Measurements from ENCODE around the gene SLC22A12.

Gene SLC22A12

GRCh38 chr11:64633555-64634159, 42.6 kb downstream of the SLC22A12 start:
- CTCF ChIA-PET: interaction anchor here (0.8 to 7.0 kb wide), 5 partner anchors 12 to 184 kb away, joined by 3 to 68 read pairs (median 3); no protein-coding TSS in a partner anchor
- H3K27me3 ChIP-seq (replicated peaks in 2 of 5; ENCODE audit: control insufficient read depth in 4 of 5, insufficient read depth in 5 of 5, low read length in 4 of 5): peaks cover 0 to 5% (median 0%) of the 10 kb centered on the region in 5 experiments

DNA sequence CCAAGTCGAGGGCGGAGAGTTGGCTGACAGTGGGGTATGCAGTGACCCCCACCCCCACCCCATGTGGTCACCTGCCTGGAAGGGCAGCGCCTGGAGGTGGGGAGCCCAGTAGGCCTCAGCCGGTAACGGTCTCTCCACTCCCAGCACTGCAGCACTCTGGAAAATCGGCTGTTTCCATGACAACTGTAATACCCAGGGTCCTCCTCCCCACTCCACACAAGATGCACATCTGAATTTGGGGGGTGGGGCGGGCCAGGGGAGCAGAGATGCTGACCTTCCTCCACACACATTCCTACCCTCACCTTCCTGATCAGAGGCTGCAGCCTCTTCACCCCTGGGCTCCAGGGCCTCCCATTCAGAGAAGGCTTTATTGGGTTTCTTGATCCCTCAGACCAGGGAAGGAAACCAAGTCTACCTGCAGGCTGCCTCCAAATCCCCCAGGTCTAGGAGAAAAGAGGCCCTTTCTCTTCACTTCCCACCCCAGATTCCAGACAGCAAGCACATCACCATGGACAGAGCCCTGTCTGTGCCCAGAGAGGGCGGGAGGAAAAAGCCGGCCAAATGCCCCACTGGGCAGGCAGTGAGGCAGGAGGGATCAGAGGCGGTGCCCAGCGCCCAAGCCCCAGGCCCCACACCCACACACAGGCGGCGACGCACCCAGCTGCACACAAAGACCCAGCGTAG, 46.5 kb downstream of the SLC22A12 start:
- Histone ChIP-seq H3K4me1 (ENCODE audit: control extremely low read depth in 1 of 4, control insufficient read depth in 4 of 4, insufficient read depth in 4 of 4, low read length in 3 of 4) (peaks cover 0 to 31% (median 19%) of the 10 kb centered on the region in 4 experiments), H3K36me3 (ENCODE audit: control insufficient read depth in 4 of 4, insufficient read depth in 4 of 4, low read length in 3 of 4) (no peaks in the 10 kb centered on the region), H3K27ac (ENCODE audit: insufficient read depth in 1 of 2, low read depth in 1 of 2, low read length in 2 of 2, poor library complexity in 1 of 2, severe bottlenecking in 2 of 2) (no peak overlapping the region), H3K4me3 (ENCODE audit: control insufficient read depth in 1 of 7, extremely low read depth in 1 of 7, insufficient read depth in 4 of 7, low read depth in 2 of 7, low read length in 6 of 7) (no peak overlapping the region), H3K9me3 (ENCODE audit: control extremely low read depth in 1 of 5, control insufficient read depth in 4 of 5, insufficient read depth in 2 of 5, low read depth in 1 of 5, low read length in 4 of 5) (no peaks in the 10 kb centered on the region), H3K27me3 (replicated peaks in 2 of 5; ENCODE audit: control insufficient read depth in 4 of 5, insufficient read depth in 5 of 5, low read length in 4 of 5) (peaks cover 7 to 31% (median 14%) of the 10 kb centered on the region in 5 experiments)
- CTCF ChIA-PET: no interaction called here
- 98% methylated on average over 10 of the region's 15 CpGs for WGBS (ENCODE audit: insufficient coverage)
- POLR2A ChIA-PET: no interaction called here
- DNase-seq: no peak

More at GRCh38 chr11:64633555-64634159, 42.6 kb downstream of the SLC22A12 start:
- no peaks in the 10 kb centered on the region for H3K36me3 ChIP-seq (ENCODE audit: control insufficient read depth in 4 of 4, insufficient read depth in 4 of 4, low read length in 3 of 4)
- 66% methylated on average over 4 of the region's 7 CpGs for WGBS (ENCODE audit: insufficient coverage)
- POLR2A ChIA-PET: no interaction called here
- peaks cover 0 to 33% (median 15%) of the 10 kb centered on the region in 4 experiments for H3K4me1 ChIP-seq (ENCODE audit: control extremely low read depth in 1 of 4, control insufficient read depth in 4 of 4, insufficient read depth in 4 of 4, low read length in 3 of 4)
- H3K27ac ChIP-seq (ENCODE audit: insufficient read depth in 1 of 2, low read depth in 1 of 2, low read length in 2 of 2, poor library complexity in 1 of 2, severe bottlenecking in 2 of 2): no peak overlapping the region
- no peak overlapping the region for H3K4me3 ChIP-seq (ENCODE audit: control insufficient read depth in 1 of 7, extremely low read depth in 1 of 7, insufficient read depth in 4 of 7, low read depth in 2 of 7, low read length in 6 of 7)
- H3K9me3 ChIP-seq (ENCODE audit: control extremely low read depth in 1 of 5, control insufficient read depth in 4 of 5, insufficient read depth in 2 of 5, low read depth in 1 of 5, low read length in 4 of 5): no peaks in the 10 kb centered on the region
- peak in 1 of 3 donors; percentile 39 for DNase-seq

DNA sequence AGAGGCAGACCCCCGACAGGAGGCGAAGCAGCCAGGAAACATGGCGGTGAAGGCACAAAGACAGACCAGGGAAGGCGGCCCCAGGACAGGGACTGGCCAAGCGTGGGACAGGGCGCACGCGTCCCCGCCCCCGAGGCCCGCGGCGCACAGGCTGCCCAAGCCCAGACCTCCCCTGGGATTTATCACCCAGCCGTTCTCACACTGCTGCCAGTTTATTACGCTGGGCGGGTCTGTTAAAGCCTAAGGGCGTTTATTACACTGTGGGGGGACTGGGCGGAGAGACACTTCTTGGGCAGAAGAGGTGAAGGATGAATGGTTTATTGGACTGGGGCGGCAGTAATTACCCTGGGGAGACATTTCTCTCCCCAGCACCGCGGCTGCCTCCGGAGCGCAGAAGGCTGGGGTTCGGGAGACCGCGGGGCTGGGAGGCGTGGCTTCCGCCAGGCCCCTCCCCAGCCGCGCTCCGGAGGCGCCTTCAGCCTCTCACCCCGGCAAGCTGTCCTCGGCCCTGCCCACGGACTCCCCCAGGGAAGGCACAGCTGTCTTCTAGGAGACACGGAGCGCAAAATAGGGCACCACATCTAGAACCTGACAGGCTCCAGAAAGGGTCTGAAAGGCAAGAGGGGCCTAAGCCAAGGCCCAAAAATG, 47.1 kb downstream of the SLC22A12 start:
- WGBS (ENCODE audit: insufficient coverage): 65% methylated on average over 36 of the region's 37 CpGs
- Histone ChIP-seq H3K9me3 (ENCODE audit: control extremely low read depth in 1 of 5, control insufficient read depth in 4 of 5, insufficient read depth in 2 of 5, low read depth in 1 of 5, low read length in 4 of 5) (no peaks in the 10 kb centered on the region), H3K27me3 (replicated peaks in 2 of 5; ENCODE audit: control insufficient read depth in 4 of 5, insufficient read depth in 5 of 5, low read length in 4 of 5) (peaks cover 7 to 37% (median 17%) of the 10 kb centered on the region in 5 experiments), H3K4me3 (ENCODE audit: control insufficient read depth in 1 of 7, extremely low read depth in 1 of 7, insufficient read depth in 4 of 7, low read depth in 2 of 7, low read length in 6 of 7) (no peak overlapping the region), H3K4me1 (ENCODE audit: control extremely low read depth in 1 of 4, control insufficient read depth in 4 of 4, insufficient read depth in 4 of 4, low read length in 3 of 4) (peaks cover 0 to 27% (median 22%) of the 10 kb centered on the region in 4 experiments), H3K27ac (ENCODE audit: insufficient read depth in 1 of 2, low read depth in 1 of 2, low read length in 2 of 2, poor library complexity in 1 of 2, severe bottlenecking in 2 of 2) (no peak overlapping the region), H3K36me3 (ENCODE audit: control insufficient read depth in 4 of 4, insufficient read depth in 4 of 4, low read length in 3 of 4) (no peaks in the 10 kb centered on the region)
- CTCF ChIA-PET: interaction anchor here (0.8 to 2.1 kb wide), 2 partner anchors 12 to 155 kb away, joined by 3 to 21 read pairs; no protein-coding TSS in a partner anchor
- POLR2A ChIA-PET: no interaction called here
- DNase-seq: no peak

DNA sequence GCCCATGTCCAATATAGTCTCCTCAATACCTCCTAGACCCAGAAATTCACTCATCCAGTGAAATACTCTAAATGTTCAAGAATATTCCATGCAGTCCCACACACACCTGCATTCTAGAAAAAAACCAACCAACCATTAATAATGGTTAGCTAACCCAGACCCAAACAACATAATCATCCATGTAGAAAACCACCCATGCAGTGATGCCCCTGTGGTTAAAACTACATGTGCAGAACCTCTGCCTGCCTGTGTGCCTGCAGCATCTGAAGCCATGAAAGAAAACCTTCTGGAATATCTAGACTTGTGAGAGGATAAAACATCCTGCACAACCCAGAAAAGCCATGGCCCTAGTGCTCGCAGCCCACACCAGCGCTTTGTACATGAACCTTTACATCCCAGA, 47.8 kb downstream of the SLC22A12 start:
- Histone ChIP-seq H3K4me1 (ENCODE audit: control extremely low read depth in 1 of 4, control insufficient read depth in 4 of 4, insufficient read depth in 4 of 4, low read length in 3 of 4) (peaks cover 0 to 22% (median 18%) of the 10 kb centered on the region in 4 experiments), H3K4me3 (ENCODE audit: control insufficient read depth in 1 of 7, extremely low read depth in 1 of 7, insufficient read depth in 4 of 7, low read depth in 2 of 7, low read length in 6 of 7) (no peak overlapping the region), H3K9me3 (ENCODE audit: control extremely low read depth in 1 of 5, control insufficient read depth in 4 of 5, insufficient read depth in 2 of 5, low read depth in 1 of 5, low read length in 4 of 5) (no peaks in the 10 kb centered on the region), H3K27me3 (replicated peaks in 2 of 5; ENCODE audit: control insufficient read depth in 4 of 5, insufficient read depth in 5 of 5, low read length in 4 of 5) (peaks cover 7 to 38% (median 17%) of the 10 kb centered on the region in 5 experiments), H3K36me3 (ENCODE audit: control insufficient read depth in 4 of 4, insufficient read depth in 4 of 4, low read length in 3 of 4) (no peaks in the 10 kb centered on the region), H3K27ac (ENCODE audit: insufficient read depth in 1 of 2, low read depth in 1 of 2, low read length in 2 of 2, poor library complexity in 1 of 2, severe bottlenecking in 2 of 2) (no peak overlapping the region)
- CTCF ChIA-PET: interaction anchor here (0.8 to 2.1 kb wide), 3 partner anchors 11 to 156 kb away, joined by 3 to 21 read pairs (median 3); no protein-coding TSS in a partner anchor
- no peak for DNase-seq
- WGBS (ENCODE audit: insufficient coverage): 100% methylated on average over 2 of the region's 2 CpGs
- POLR2A ChIA-PET: no interaction called here

DNA sequence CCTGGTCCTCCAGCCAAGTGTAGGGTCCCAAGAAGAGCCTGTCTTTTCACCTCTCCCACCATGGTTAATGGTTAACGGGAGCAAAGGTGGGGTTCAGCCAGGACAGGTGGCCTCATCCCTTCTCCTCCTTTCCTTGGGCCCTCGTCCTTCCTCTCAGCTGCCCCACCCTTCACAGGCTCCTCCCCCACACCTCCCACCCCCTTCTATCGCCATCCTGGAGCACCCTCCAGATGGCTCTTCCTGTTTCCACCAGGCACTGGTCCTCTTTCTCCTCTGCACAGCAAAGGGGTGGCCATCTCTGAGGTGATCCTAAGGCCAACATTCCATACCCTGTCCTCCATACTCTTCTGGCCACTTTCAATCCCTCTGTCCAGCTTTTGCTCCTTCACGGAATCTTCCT, 48.9 kb downstream of the SLC22A12 start:
- 87% methylated on average over 3 of the region's 4 CpGs for WGBS (ENCODE audit: insufficient coverage)

DNA sequence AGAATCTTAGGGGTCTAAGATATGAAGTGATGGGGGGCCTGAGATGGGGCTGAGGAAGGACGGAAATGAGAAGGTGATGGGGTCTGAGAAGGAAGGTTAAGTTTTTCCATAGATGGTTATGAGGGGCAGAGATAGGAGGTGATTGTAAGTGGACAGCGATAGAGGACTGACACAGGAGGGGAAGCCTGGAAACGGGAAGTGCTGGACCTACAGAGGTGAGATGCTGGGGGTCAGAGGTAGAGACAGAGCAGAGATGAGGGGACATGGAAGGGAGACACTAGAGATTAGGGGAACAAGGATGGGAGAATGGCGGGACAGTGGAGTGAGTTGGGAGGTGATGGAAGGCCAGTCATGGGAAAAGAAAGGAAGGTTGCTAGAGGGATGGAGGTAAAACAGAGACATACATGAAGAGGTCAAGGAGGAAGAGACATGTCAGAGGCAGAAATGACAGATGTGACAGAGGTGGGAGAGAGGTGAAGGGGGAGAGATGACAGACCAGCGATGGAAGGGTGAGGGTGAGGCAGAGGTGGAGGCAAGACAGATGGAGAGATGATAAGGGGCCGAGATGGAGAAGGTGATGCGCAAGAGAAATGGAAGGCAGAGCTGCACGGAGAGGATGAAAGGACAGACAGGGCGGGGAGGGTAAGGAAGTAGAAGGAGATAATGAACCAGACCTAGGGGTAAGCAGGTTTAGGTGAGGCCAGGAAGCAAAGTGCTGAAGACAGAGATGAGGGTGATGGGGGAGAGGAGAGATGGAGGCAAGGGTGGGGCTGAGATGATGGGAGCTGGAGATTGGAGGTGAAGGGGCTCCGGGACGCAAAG, 50.8 kb downstream of the SLC22A12 start:
- 61% methylated on average over 11 of the region's 11 CpGs for WGBS (ENCODE audit: insufficient coverage)
- Histone ChIP-seq H3K4me3 (ENCODE audit: control insufficient read depth in 1 of 7, extremely low read depth in 1 of 7, insufficient read depth in 4 of 7, low read depth in 2 of 7, low read length in 6 of 7) (no peak overlapping the region), H3K9me3 (ENCODE audit: control extremely low read depth in 1 of 5, control insufficient read depth in 4 of 5, insufficient read depth in 2 of 5, low read depth in 1 of 5, low read length in 4 of 5) (no peaks in the 10 kb centered on the region), H3K4me1 (ENCODE audit: control extremely low read depth in 1 of 4, control insufficient read depth in 4 of 4, insufficient read depth in 4 of 4, low read length in 3 of 4) (peaks cover 0 to 28% (median 15%) of the 10 kb centered on the region in 4 experiments), H3K36me3 (ENCODE audit: control insufficient read depth in 4 of 4, insufficient read depth in 4 of 4, low read length in 3 of 4) (no peaks in the 10 kb centered on the region), H3K27ac (ENCODE audit: insufficient read depth in 1 of 2, low read depth in 1 of 2, low read length in 2 of 2, poor library complexity in 1 of 2, severe bottlenecking in 2 of 2) (no peak overlapping the region), H3K27me3 (replicated peaks in 2 of 5; ENCODE audit: control insufficient read depth in 4 of 5, insufficient read depth in 5 of 5, low read length in 4 of 5) (peaks cover 7 to 46% (median 20%) of the 10 kb centered on the region in 5 experiments)
- ChIA-PET CTCF (interaction anchor here (1.2 kb wide), 1 partner anchor 92 kb away, joined by 5 read pairs; no protein-coding TSS in a partner anchor), POLR2A (no interaction called here)
- no peak for DNase-seq

More for the DNA sequence above, 48.9 kb downstream of the SLC22A12 start:
- ChIA-PET CTCF (interaction anchor here (1.4 to 2.1 kb wide), 3 partner anchors 10 to 150 kb away, joined by 3 to 21 read pairs (median 3); no protein-coding TSS in a partner anchor), POLR2A (no interaction called here)
- H3K4me1 ChIP-seq (ENCODE audit: control extremely low read depth in 1 of 4, control insufficient read depth in 4 of 4, insufficient read depth in 4 of 4, low read length in 3 of 4): peaks cover 0 to 24% (median 17%) of the 10 kb centered on the region in 4 experiments
- no peaks in the 10 kb centered on the region for H3K36me3 ChIP-seq (ENCODE audit: control insufficient read depth in 4 of 4, insufficient read depth in 4 of 4, low read length in 3 of 4)
- H3K27me3 ChIP-seq (replicated peaks in 2 of 5; ENCODE audit: control insufficient read depth in 4 of 5, insufficient read depth in 5 of 5, low read length in 4 of 5): peaks cover 7 to 46% (median 20%) of the 10 kb centered on the region in 5 experiments
- no peak overlapping the region for H3K27ac ChIP-seq (ENCODE audit: insufficient read depth in 1 of 2, low read depth in 1 of 2, low read length in 2 of 2, poor library complexity in 1 of 2, severe bottlenecking in 2 of 2)
- no peak overlapping the region for H3K4me3 ChIP-seq (ENCODE audit: control insufficient read depth in 1 of 7, extremely low read depth in 1 of 7, insufficient read depth in 4 of 7, low read depth in 2 of 7, low read length in 6 of 7)
- H3K9me3 ChIP-seq (ENCODE audit: control extremely low read depth in 1 of 5, control insufficient read depth in 4 of 5, insufficient read depth in 2 of 5, low read depth in 1 of 5, low read length in 4 of 5): no peaks in the 10 kb centered on the region
- no peak for DNase-seq

Measured in common myeloid progenitor, CD34-positive (primary cell).